NK-92 (cell line): ENCODE measurements around the gene VTI1B.
A peak's percentile ranks its signal among the peaks of the same experiment; 100 is the strongest.
"Not testable (repeated sequence)": the region's sequence is repeated elsewhere in the genome, so short reads cannot be mapped to it uniquely, and the experiment has no call there.

ENCODE experiments used
- DNase-seq: peaks from one replicate; lab custom pipeline; 2025; ENCODE audit not compliant: unreplicated experiment; lab: John Stamatoyannopoulos, UW

VTI1B gene

DNA sequence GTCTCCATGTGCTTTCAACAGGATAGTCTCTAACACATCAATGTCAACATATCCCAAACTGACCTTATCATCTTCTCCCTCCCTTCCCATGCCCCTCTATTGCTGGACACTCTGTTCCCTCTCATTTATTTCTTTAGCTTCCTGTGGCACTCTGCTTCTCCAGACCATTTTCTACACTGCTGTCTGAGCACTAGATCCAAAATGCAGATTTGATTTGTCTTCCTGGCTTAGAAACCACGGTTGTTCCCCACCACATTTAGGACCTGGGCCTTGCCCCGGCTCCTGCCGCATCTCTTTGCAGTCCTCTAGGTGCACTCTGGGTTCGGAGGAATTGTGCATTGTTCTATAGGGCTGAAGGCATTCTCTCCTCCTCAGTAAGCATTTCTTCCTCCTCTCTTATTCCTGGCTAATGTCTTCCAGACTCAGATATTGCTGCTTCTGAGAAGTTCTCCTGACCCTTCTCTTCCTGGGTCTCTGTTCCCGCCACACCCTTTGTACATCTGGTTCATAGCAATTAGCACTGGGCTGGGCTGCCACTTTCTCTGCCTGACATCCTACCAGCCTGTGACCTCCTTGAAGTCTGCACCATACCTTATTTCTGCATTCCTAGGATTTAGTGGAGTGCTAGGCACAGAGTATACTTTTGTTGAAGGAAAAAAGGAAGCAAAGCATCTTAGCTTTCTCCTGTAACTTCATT is 40.8 kb downstream of the VTI1B start:
- DNase-seq = no peak

DNA sequence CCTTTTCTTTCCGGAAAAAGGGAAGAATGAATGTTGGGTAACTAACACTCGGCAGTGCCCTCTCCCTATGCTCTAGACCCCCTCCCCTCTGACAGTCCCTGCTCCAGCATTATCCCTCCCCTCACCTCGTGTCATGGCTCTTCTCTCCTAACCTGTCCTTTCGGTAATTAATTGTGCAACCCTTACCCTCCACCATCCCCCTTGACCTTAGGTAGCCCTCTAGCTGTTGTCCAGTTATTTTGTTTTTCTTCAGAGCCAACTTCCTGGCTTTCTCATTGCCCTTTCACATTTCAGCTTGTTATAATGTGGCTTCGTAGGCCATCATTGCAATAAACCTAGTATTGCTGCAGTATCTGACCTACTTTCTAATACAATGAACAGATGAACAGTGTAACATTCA is 43.5 kb downstream of the VTI1B start:
- DNase-seq = no peak

DNA sequence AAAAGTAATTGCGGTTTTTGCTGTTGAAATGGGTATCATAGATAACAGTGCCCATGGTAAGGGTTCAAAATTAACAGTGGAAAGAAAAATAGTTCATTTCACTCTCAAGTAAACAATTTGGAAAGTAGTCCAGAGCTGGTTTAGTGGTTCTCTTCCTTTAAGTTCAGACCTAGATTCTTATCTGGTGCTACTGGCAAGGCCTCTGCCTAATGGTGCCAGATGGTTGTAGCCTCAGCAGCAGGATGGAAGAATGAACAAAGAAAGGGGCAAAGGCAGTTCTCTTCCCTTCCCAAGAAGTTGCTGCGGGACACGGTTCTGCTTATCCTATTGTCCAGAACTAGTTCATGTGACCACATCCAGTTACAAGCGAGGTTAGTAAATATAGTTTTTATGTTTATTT is 44.2 kb downstream of the VTI1B start:
- no peak for DNase-seq

DNA sequence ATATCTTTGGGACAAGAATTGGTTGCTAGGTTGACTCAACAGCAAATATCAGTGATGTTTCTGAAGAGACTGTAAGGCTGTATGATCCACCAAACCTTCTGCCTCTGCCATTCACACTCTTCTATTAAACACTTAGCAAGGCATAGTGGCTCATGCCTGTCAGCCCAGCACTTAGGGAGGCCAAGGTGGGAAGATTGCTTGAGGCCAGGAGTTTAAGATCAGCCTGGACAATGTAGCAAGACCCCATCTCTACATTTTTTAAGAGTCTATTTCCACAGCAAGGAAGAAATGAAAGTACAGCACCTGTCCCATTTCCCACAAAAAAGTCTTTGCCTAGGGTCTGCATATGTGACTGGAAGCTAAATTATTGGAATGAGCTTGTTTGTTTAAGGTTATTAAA is 46.9 kb downstream of the VTI1B start:
- no peak for DNase-seq

DNA sequence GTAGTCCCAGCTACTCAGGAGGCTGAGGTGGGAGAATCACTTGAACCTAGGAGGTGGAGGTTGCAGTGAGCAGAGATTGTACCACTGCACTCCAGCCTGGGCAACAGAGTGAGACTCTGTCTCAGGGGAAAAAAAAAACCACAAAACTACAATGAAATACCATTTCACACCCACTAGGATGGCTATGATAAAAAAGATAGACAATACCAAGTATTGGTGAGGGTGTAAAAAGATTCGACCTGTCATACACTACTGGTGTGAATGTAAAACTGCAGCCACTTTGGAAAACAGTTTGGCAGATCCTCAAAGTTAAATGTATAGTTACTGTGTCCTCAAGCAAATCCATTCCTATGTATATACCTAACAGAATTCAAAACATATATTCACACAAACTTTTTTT is 48.3 kb downstream of the VTI1B start:
- not testable (repeated sequence) for DNase-seq

DNA sequence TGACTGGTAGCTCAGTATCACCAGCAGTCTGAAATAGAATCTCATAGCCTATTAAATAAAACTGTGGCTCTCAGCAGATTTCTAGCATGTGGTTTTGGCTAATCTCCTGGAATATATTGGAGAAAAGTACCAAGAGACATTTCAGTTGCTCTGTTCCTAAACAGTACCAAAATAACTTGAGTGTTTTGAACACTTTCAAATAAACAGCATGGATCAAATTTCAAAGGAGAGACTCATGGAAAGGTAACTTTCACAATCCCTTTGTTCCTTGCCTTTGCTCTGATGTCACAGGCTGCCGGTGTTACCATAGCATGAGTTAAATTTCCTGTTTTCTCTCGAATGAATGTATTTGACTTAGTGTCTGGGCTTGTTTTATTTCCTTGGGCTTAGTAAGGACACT is 51.3 kb downstream of the VTI1B start:
- DNase-seq = no peak

DNA sequence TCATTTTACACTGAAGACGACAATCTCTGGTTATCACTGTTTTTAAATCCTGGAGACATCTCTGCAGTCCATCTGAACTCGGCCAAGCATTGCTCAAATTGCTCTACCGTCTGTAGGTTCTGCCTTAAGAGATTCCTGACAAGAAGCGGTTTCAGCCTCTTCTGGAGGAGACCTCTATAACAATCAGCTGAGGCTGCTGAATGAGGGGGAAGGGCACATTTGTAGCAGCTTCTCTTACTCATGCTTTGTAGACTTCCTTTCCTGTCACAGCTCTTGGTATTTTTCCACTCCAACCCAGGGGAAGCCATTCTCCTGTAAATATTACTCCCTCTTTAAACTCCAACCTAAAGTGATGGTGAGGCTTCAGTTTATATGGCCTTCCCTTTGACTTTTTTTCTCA is 51.8 kb downstream of the VTI1B start:
- no peak for DNase-seq

DNA sequence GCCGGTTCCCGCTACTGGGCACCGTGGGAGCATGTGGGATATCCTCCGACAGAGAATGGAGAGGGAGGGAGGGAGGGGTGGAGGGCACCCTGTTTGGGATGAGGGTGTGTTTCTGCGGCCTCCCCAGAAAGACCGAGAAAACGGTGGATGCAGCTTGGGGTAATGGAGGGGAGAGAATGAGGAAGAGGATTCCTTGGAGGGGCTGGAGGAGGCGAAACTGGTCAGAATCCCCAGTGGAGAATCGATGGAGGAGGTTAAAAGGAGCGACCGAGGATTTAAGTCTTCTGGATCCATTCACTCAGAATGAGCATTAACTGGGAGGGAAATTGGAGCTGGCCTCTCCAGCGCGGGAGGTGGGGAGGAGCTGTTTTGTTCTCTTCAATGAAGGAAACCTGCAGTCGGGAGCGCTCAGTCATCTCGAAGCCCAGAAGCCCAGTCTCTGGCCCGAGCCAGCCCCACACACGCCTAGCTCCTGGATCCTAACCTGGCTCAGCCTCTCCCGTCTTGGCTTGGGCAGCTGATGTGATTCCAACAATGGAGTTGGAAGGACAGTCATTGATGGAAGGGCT is 54.1 kb downstream of the VTI1B start:
- no peak for DNase-seq

DNA sequence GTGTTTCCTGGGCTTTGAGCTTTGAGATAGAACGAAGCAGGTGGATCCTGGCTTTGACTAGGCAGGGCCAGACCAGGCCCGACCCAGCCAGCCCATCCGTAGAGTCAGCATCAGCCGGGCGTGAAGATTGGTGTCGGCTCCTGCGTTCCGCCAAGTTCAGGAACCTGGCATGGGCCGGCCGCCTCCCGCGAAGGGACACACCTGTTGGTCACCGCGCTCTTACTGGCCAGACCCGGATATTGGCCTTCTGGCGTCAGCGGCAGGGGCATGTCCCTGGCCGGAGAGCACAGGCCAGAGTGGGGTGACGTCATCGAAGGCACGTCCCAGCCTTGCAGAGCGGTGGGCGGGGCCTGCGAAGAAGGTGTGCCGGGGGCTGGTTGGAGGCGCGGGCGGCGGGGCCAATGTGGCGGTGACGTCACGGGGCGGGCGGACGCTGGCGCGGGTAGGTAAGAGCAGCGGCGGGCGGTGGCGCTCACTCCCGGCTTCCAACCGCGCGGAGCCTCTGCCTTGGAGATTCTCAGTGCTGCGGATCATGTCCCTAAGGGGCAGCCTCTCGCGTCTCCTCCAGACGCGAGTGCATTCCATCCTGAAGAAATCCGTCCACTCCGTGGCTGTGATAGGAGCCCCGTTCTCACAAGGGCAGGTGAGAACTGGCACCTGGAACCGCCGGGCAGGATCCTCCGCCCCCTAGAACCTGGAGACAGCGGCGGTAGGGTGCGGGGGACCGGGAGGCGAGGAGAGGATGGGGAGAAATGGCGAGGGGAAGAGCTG is 54.8 kb downstream of the VTI1B start, which contains the start of gene ARG2:
ARG2 (plus strand) TSS at position 475 of the 771 bp plus-strand sequence; CDS start at position 533, 58 bp downstream.
- peak; percentile 60 for DNase-seq

DNA sequence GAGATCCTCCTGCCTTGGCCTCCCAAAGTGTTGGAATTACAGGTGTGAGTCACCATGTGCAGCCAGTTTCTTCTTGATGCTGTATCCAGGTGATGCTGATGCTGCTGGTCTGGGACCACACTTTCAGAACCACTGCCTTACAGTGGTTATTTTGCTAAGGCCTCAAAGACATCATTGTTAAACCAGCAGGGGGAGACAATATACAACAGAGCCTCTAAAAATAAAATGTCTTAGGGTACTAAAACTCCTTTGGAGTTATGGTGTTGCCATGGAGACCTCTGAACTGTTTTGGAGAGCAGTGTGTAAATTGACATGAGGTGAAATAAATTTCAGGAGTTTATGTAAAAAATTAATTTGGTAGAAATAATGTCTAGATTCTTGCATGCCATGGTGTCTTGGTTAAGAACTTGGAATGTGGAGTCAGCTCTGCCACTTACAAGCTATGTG is 55.8 kb downstream of the VTI1B start:
- no peak for DNase-seq

DNA sequence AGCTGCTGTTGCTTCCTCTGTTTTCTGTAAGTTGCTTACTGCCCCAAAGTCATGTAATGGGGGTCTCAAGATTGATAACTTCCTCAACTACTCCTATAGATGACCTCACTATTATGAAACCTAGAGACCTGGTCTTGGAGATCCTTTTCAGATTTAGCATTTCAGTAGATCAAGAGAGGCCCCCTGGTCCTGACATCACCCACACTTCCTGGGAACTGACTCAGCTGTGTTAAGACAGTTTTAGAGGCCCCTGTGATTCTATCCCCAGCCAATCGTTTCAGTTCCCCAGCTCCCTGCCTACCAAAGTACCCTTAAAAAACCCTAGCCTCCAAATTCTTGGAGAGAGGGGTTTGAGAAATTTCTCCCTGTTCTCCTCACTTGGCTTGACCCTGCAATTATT is 63.9 kb downstream of the VTI1B start:
- DNase-seq = no peak

DNA sequence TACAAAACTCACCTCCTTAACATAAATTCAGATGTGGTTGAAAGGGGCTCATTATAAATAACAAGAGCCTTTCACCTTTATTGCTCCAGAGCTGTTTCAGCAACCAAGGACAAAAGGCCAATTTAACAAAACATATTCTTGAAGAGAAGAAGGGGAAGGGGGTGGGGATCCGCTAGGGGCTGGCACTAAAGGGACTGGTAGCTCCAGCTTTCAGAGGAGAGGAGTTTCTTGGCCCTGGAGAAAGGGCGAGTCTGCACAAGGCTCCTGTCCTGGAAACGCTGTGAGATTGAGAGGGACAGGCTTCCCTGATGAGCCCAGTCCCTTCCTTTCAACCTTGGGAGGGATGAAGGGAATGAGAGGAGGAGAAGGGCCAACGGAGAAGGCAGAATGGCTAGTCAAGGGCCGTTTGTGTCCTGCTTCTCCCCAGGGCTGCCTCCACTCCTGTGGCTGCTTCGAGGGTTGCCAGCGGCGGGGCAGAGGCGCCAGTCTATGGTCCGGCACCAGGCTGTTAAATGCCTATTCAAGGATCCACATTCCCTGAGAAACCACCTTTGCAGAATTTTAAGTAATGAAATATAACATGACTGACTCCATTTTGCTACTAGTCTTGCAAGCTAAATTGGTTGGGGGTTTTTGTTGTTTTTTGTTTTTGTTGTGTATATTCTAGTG is 64.7 kb downstream of the VTI1B start:
- no peak for DNase-seq

DNA sequence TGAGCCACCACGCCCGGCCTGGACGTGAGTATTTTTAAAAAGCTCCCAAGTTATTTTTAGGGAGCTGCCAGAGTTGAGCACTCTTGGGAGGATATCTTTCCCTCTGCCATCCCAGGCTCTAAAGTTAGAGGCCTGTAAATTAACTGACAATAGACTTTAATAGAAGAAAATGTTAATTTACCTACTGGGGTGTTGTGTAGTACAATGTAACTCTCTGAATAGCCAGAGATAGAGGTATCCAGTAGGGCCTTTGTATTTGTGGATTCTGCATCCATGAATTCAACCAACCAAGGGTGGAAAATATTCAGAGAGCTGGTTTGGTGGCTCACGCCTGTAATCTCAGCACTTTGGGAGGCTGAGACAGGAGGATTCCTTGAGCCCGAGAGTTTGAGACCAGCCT is 66.8 kb downstream of the VTI1B start:
- no peak for DNase-seq

DNA sequence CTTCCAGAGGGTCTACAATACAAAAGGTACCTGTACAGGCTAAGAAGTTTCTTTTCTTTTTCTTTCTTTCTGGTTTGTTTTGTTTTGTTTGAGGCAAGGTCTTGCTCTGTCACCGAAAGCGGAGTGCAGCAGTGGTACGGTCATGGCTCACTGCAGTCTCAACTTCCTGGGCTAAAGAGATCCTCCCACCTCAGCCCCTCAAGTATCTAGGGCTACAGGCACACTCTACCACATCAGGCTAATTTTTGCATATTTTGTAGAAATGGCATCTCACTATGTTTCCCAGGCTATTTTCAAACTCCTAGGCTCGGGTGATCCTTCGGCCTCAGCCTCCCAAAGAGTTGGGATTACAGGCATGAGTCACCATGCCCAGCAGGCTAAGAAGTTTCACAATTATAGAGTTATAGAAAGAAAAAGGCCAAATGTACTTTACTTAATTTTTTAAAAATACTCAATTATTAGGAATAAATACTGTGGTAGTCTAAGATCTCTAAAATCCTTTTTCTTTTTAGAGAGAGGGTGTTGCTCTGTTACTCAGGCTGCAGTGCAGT is 71.4 kb downstream of the VTI1B start:
- DNase-seq = no peak

DNA sequence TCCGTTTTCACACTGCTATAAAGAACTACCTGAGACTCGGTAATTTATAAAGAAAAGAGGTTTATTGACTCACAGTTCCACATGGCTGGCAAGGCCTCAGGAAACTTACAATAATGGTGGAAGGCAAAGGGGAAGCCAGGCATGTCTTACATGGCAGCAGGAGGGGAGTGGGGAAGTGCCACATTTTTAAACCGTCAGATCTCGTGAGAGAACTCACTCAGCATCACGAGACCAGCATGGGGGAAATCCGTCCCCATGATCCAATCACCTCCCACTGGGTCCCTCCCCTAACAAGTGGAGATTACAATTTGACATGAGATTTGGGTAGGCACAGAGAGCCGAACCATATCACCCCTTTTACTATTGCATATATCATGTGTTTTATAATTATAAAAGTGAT is 72.4 kb downstream of the VTI1B start:
- DNase-seq = no peak

DNA sequence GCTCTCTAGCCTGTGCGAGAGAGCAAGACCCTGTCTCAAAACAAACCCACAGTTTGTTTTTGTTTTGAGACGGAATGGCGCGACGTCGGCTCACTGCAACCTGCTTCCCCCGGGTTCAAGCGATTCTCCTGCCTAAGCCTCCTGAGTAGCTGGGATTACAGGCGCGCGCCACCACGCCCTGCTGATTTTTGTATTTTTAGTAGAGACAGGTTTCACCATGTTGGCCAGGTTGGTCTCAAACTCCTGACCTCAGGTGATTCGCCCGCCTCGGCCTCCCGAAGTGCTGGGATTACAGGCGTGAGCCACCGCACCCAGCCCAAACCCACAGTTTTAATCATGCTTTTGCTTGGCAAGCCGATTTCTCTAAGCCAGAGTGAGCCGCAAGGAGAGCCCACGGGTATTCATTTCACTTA is 73.9 kb downstream of the VTI1B start:
- not testable (repeated sequence) for DNase-seq

DNA sequence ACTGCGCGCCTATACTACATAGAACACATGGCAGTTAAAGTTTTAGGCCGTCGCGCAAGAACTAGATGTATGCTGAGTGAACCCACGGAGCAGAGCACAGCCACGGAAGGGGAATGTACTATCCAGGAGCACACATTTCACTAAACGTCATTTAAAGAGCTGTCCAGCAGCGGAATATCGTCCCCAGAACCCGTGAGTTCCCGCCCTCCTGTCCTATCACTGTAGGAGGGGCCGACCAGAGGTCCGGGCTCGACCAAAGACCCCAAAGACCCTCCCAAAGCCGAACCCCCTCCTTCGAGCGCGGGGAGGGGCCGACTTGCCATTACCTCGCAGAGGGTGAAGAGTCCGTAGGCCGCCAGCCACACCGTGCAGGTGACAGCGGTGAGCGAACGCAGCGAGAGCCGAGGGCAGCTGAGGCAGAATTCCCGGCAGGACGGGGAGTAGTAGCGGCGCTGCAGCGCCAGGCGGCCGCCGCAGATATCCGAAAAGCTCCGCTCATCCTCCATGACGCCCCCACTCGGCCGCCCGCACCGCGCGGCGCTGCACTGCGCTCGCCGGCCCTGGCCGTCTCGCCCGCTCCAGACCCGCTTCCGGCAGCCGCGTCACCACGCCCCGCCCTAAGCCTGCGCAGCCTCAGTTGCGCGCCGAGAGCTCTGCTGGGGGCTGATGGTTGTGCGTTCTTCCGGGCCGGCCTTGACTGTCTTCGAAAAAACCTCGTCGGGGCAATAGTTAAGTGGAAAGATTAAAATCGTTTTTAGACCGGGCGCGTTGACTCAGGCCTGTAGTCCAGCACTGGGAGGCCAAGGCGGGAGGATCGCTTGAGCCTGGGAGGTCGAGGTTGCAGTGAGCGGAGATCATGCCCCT is 74.5 kb downstream of the VTI1B start, which contains the start of gene PIGH:
PIGH (minus strand) TSS at position 571 of the 864 bp plus-strand sequence; CDS start at position 506, 65 bp downstream.
- DNase-seq = peak; percentile 72
